Karpas-422 (cell line): ENCODE measurements around the gene PTCD1. TPM values are rescaled to one million over a fixed set of nuclear protein-coding genes. Genes with fewer than 3 reads are reported as not detected.

Experiments used
- DNase-seq: peaks from one replicate; pipeline ENCODE4 v3.0.0-alpha.2; 2015
- H2AFZ ChIP-seq: fragments of 200-600 bp; sonication (generic); 2 replicates; pipeline ENCODE4 v1.6.1; 2014; ENCODE audit warnings: antibody characterized with exemption, low read length, mixed read lengths
- H3K27ac ChIP-seq: fragments of 200-600 bp; sonication (generic); 2 replicates; pipeline ENCODE4 v1.5.1; 2014; ENCODE audit warnings: mild to moderate bottlenecking, low read length, moderate library complexity
- H3K27me3 ChIP-seq: fragments of 200-600 bp; sonication (generic); 2 replicates; pipeline ENCODE4 v1.6.1; 2014; ENCODE audit warnings: low read length, mixed read lengths
- H3K36me3 ChIP-seq: fragments of 200-600 bp; sonication (generic); 2 replicates; pipeline ENCODE4 v1.6.1; 2014; ENCODE audit warnings: low read length, mixed read lengths; ENCODE audit not compliant: insufficient read depth
- H3K4me1 ChIP-seq: fragments of 200-600 bp; sonication (generic); 2 replicates; pipeline ENCODE4 v1.6.1; 2014; ENCODE audit warnings: mild to moderate bottlenecking, low read length, mixed read lengths
- H3K4me2 ChIP-seq: fragments of 200-600 bp; sonication (generic); 2 replicates; pipeline ENCODE4 v1.6.1; 2014; ENCODE audit warnings: low read length, low read depth, mild to moderate bottlenecking; ENCODE audit not compliant: poor library complexity, severe bottlenecking
- H3K4me3 ChIP-seq: fragments of 200-600 bp; sonication (generic); 2 replicates; pipeline ENCODE4 v1.5.1; 2014; ENCODE audit warnings: mild to moderate bottlenecking, antibody characterized with exemption, low read length, mixed read lengths
- H3K79me2 ChIP-seq: fragments of 200-600 bp; sonication (generic); 2 replicates; pipeline ENCODE4 v1.6.1; 2014; ENCODE audit warnings: mild to moderate bottlenecking, low read length, mixed read lengths
- H3K9ac ChIP-seq: fragments of 200-600 bp; sonication (generic); 2 replicates; pipeline ENCODE4 v1.6.0; 2014; ENCODE audit warnings: low read length
- H3K9me2 ChIP-seq: fragments of 200-600 bp; sonication (generic), shearing (Covaris generic); replicated peaks from 2 replicates; pipeline ENCODE4 v1.6.0; 2014; ENCODE audit warnings: mild to moderate bottlenecking, low read length, moderate library complexity; ENCODE audit not compliant: insufficient read depth
- H3K9me3 ChIP-seq: fragments of 300-700, 200-600 bp; sonication (generic); 2 replicates; pipeline ENCODE4 v1.6.1; 2014; ENCODE audit warnings: low read length, mixed read lengths
- H4K20me1 ChIP-seq: fragments of 200-600 bp; sonication (generic); 2 replicates; pipeline ENCODE4 v1.6.1; 2014; ENCODE audit warnings: mild to moderate bottlenecking, antibody characterized with exemption, low read length, low read depth; ENCODE audit not compliant: insufficient read depth
- total RNA-seq: library from RNA; depleted of rRNA; stranded (reverse); fragments of >200 nt; shearing (Covaris generic); gene quantifications from 2 replicates; pipeline ENCODE4 v1.2.3, GENCODE V29; 2014; ENCODE audit warnings: low replicate concordance

PTCD1 gene
- total RNA-seq, 1 experiment from 2014 or later, result 2.5 TPM

- Histone ChIP-seq H3K4me3 (no peak overlapping the region), H3K27ac (no peak overlapping the region), H4K20me1 (no peaks in the 10 kb centered on the region; the same call in 1 of the 2 replicates), H3K9ac (no peak overlapping the region), H3K27me3 (no peaks in the 10 kb centered on the region), H2AFZ (no peak overlapping the region), H3K9me3 (no peaks in the 10 kb centered on the region), H3K4me1 (peaks cover 26% of the 10 kb centered on the region), H3K4me2 (no peak overlapping the region), H3K9me2 (no peaks in the 10 kb centered on the region), H3K36me3 (peaks cover 12% of the 10 kb centered on the region), H3K79me2 (peaks cover 35% of the 10 kb centered on the region)
- DNase-seq, result no peak
Observed at GRCh38 chr7:99468336-99468918, 29.8 kb upstream of the PTCD1 start.

DNA sequence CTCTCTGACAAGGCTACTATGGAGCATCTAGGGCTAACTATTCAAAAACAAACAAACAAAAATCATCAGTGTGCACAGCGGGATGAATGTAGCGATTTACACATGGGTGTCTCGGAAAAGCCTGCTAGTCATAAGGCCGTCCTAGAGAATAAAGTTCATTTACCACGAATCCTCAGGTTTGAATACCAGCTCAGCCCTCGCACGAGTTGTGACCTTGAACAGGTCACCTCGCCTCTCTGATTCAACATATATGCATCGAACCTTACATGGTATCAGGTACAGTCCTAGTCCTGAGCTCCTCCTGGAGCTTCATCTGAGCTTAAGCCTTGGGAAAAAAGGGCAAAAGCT lies 26.8 kb upstream of the PTCD1 start:
- no peak for DNase-seq
- Histone ChIP-seq H3K9ac (peak overlapping the region; percentile 97), H3K27me3 (no peaks in the 10 kb centered on the region), H3K27ac (peak overlapping the region; percentile 72), H3K4me1 (peaks cover 18% of the 10 kb centered on the region), H3K4me2 (peak overlapping the region; percentile 100), H3K9me3 (no peaks in the 10 kb centered on the region), H3K79me2 (peaks cover 56% of the 10 kb centered on the region), H2AFZ (no peak overlapping the region), H3K9me2 (no peaks in the 10 kb centered on the region), H3K4me3 (peak overlapping the region; percentile 97), H4K20me1 (peaks cover 10% of the 10 kb centered on the region; the same call in 1 of the 2 replicates), H3K36me3 (peaks cover 23% of the 10 kb centered on the region)

DNA sequence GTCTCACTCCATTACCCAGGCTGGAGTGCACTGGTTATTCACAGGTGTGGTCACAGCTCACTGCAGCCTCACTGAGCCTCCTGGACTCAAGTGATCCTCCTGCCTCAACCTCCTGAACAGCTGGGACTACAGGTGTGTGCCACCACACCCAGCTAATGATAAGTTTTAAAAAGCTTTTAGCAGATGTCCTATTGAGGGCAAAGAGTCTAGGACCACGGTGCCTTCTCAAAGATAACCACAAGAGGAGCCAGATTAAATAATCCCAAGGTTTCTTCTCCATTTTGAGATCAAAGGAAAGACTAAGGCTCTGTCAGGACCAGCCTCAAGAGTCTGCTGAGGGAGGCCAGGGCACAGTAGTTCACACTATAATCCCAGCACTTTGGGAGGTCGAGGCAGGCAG lies 22.6 kb upstream of the PTCD1 start:
- Histone ChIP-seq H2AFZ (no peak overlapping the region), H4K20me1 (peaks cover 32% of the 10 kb centered on the region; the same call in 1 of the 2 replicates), H3K4me3 (no peak overlapping the region), H3K27me3 (no peaks in the 10 kb centered on the region), H3K9me3 (no peaks in the 10 kb centered on the region), H3K36me3 (peaks cover 49% of the 10 kb centered on the region), H3K79me2 (peaks cover 78% of the 10 kb centered on the region), H3K9me2 (no peaks in the 10 kb centered on the region), H3K4me1 (peaks cover 15% of the 10 kb centered on the region), H3K27ac (no peak overlapping the region), H3K9ac (no peak overlapping the region), H3K4me2 (no peak overlapping the region)
- DNase-seq, result peak; percentile 50

DNA sequence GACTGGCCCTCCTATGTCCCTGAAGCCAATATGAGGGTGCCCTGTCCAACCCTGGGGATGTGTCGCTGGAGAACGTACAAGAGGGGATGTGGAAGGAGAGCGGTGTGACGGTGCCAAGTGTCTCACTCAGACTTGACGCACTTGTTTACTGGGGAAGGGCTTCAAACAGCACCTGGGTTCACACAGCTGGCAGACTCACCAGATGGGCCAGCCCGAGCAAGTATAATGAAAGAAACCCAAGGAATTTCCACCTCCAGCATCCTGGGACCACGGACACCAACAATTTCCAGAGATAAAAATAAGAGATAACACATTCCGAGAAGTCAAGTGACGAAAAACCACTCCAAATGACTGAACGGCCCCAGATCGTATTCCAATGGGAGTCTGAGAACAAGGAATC lies 22.1 kb upstream of the PTCD1 start:
- Histone ChIP-seq H3K9me2 (no peaks in the 10 kb centered on the region), H3K4me1 (peaks cover 13% of the 10 kb centered on the region), H3K27ac (no peak overlapping the region), H2AFZ (no peak overlapping the region), H3K4me3 (no peak overlapping the region), H3K9me3 (no peaks in the 10 kb centered on the region), H3K36me3 (peaks cover 54% of the 10 kb centered on the region), H4K20me1 (peaks cover 32% of the 10 kb centered on the region; the same call in 1 of the 2 replicates), H3K4me2 (no peak overlapping the region), H3K27me3 (no peaks in the 10 kb centered on the region), H3K9ac (no peak overlapping the region), H3K79me2 (peaks cover 72% of the 10 kb centered on the region)
- no peak for DNase-seq

DNA sequence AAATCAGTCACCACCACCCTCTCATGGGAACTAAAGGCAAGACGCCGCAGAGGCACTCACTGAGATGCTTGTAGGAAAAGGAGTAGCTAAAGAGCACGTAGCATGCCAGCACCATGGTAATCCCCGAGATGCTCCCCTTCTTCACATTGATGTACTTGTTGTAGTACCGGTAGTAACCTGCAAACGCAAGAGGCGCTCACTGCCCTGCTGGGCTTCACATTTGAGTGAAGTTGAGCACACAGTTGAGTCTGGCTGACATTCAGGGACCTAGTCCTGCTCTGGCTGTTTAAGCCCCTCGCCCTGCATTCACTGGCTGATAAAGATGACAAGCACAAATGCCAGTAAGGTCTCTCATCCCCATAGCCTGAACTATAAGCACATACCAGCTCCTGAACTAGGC lies 20.5 kb upstream of the PTCD1 start:
- Histone ChIP-seq H3K36me3 (peaks cover 47% of the 10 kb centered on the region), H4K20me1 (peaks cover 32% of the 10 kb centered on the region; the same call in 1 of the 2 replicates)
- peak; percentile 85 for DNase-seq

GRCh38 chr7:99457650-99458493 lies 19.3 kb upstream of the PTCD1 start:
- H3K27ac ChIP-seq, result no peak overlapping the region
- peaks cover 37% of the 10 kb centered on the region for H3K36me3 ChIP-seq
- H3K27me3 ChIP-seq, result no peaks in the 10 kb centered on the region
- peaks cover 32% of the 10 kb centered on the region; the same call in 1 of the 2 replicates for H4K20me1 ChIP-seq
- no peak overlapping the region for H2AFZ ChIP-seq
- H3K4me2 ChIP-seq, result no peak overlapping the region
- no peaks in the 10 kb centered on the region for H3K9me2 ChIP-seq
- no peaks in the 10 kb centered on the region for H3K9me3 ChIP-seq
- DNase-seq, result no peak
- no peaks in the 10 kb centered on the region for H3K4me1 ChIP-seq
- H3K9ac ChIP-seq, result no peak overlapping the region
- H3K79me2 ChIP-seq, result peaks cover 45% of the 10 kb centered on the region
- no peak overlapping the region for H3K4me3 ChIP-seq

More for the DNA sequence above, 20.5 kb upstream of the PTCD1 start:
- peaks cover 3% of the 10 kb centered on the region for H3K4me1 ChIP-seq
- no peak overlapping the region for H2AFZ ChIP-seq
- H3K9ac ChIP-seq, result no peak overlapping the region
- H3K4me2 ChIP-seq, result no peak overlapping the region
- H3K9me2 ChIP-seq, result no peaks in the 10 kb centered on the region
- H3K4me3 ChIP-seq, result no peak overlapping the region
- H3K27ac ChIP-seq, result no peak overlapping the region
- H3K79me2 ChIP-seq, result peaks cover 56% of the 10 kb centered on the region
- no peaks in the 10 kb centered on the region for H3K27me3 ChIP-seq
- no peaks in the 10 kb centered on the region for H3K9me3 ChIP-seq

DNA sequence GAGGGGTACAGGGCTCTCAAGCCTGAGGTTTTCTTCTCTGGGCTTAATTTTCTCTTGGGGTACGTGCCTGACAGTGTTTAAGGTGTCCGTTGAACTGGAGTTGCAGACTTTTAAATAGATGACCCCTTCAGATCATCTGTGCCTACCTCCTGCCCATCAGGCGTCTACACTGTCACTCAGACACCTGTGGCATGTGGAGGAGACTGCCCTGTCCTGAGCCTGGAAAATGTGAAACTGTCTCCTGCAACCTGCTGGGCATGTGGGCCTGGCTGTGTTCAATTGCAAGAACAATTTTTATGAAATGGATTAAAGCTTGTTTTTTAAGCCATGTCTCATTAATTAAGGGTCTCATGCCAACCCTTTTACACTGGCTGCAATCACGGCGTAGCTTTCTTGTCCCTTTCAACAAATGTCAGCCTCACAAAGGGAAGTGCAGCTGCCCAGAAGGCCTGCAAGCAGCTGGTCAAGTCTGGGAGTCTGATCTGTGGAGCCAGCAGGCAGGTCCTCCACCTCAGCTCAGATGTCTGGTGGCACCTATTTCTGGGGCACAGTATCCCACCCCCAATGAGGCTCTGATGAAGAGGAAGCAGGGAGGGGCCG lies 18.6 kb upstream of the PTCD1 start:
- Histone ChIP-seq H4K20me1 (peaks cover 32% of the 10 kb centered on the region; the same call in 1 of the 2 replicates), H3K4me2 (no peak overlapping the region), H3K9me2 (no peaks in the 10 kb centered on the region), H3K4me1 (no peaks in the 10 kb centered on the region), H3K36me3 (peaks cover 33% of the 10 kb centered on the region), H3K79me2 (peaks cover 40% of the 10 kb centered on the region), H3K27ac (no peak overlapping the region), H3K4me3 (no peak overlapping the region), H2AFZ (no peak overlapping the region), H3K27me3 (no peaks in the 10 kb centered on the region), H3K9ac (no peak overlapping the region), H3K9me3 (no peaks in the 10 kb centered on the region)
- DNase-seq, result no peak

DNA sequence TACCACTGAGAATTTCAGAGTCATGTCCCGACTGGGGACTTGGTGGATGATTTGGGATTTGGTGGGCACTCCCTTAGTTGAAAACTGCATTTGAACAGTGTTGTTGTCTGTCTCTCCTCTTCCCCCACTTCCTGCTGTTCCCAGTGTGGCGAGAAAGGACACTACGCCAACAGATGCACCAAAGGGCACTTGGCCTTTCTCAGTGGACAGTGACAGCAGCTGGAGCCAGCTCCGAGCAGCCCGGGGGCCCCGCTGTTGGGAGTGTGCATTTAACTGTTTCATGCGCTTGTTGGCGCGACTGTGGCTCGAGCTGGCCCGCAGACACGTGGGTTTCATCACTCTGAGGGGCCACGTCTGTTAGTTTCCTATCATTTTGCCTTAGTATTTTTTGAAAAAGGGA lies 17.7 kb upstream of the PTCD1 start:
- H3K9me2 ChIP-seq, result no peaks in the 10 kb centered on the region
- H3K79me2 ChIP-seq, result peaks cover 32% of the 10 kb centered on the region
- H3K27ac ChIP-seq, result no peak overlapping the region
- H3K27me3 ChIP-seq, result no peaks in the 10 kb centered on the region
- no peak overlapping the region for H3K4me2 ChIP-seq
- H3K4me1 ChIP-seq, result no peaks in the 10 kb centered on the region
- no peaks in the 10 kb centered on the region for H3K9me3 ChIP-seq
- H3K4me3 ChIP-seq, result no peak overlapping the region
- H3K36me3 ChIP-seq, result peaks cover 33% of the 10 kb centered on the region
- H2AFZ ChIP-seq, result no peak overlapping the region
- no peak for DNase-seq
- peaks cover 29% of the 10 kb centered on the region; the same call in 1 of the 2 replicates for H4K20me1 ChIP-seq
- no peak overlapping the region for H3K9ac ChIP-seq
